Measurements from ENCODE around the gene YIF1A.

- TF ChIP-seq EZH2phosphoT487 (IDR thresholded peaks at IDR 0.05; ENCODE audit: insufficient read depth, low read depth), result no peak
- TF ChIP-seq EZH2 (IDR thresholded peaks at IDR 0.05; ENCODE audit: insufficient read depth, poor library complexity, severe bottlenecking), result no peak
Observed at GRCh38 chr11:66279092-66279734, 9.7 kb downstream of the YIF1A start.
